CD4-positive, alpha-beta T cell treated with Interleukin-17A for 4 hours (primary cell): Measurements from ENCODE around the gene SMNDC1.

Experiments used
- DNase-seq: peaks from one replicate; pipeline ENCODE4 v3.0.0-alpha.2; 2020; ENCODE audit warnings: mixed read lengths

Gene SMNDC1

GRCh38 chr10:110244550-110244949, 60.2 kb downstream of the SMNDC1 start:
- DNase-seq = no peak

DNA sequence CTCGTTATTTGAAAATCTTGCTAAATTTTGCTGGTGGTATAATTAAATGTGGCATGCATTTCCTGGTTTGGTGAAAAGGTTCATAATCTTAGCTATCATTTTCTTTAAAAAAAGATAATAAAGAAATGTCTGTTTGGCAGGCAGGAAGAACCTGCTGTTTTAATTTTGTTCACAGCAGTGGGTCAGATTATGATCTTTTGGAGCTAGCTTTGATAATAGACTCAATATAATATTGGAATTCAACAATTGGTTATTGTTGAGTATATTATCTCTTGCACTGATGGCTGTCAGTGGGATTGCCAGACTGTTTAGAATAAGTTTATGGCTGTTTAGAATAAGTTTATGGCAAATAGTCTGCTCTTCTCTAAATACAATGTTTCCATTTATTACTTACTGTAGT, 62.2 kb downstream of the SMNDC1 start:
- no peak for DNase-seq

- no peak for DNase-seq
Observed at GRCh38 chr10:110241841-110242240, 62.9 kb downstream of the SMNDC1 start.

GRCh38 chr10:110241407-110241806, 63.3 kb downstream of the SMNDC1 start:
- no peak for DNase-seq
